ENCODE results near the gene NXN.

- TF ChIP-seq CTCF (IDR thresholded peaks at IDR 0.05) (no peak), POLR2A (IDR thresholded peaks at IDR 0.05) (no peak), POLR2AphosphoS5 (IDR thresholded peaks at IDR 0.05; ENCODE audit: insufficient read depth in 1 of 2, low read depth in 1 of 2) (no peak)
Observed at GRCh38 chr17:948284-948852, 31.2 kb downstream of the NXN start.
